Dedifferentiated amniotic fluid mesenchymal stem cell (primary cell): ENCODE results near the gene WASF1.

Experiments used
- DNase-seq: peaks from one replicate; pipeline ENCODE4 v3.0.0-alpha.2; 2016; ENCODE audit errors: extremely low spot score

The WASF1 gene

GRCh38 chr6:110179406-110180227, at the start of gene WASF1:
WASF1 (minus strand) TSS chr6:110179670; CDS start chr6:110127601, 52,069 bp downstream.
- DNase-seq = peak; percentile 98

GRCh38 chr6:110226261-110226660, 46.8 kb upstream of the WASF1 start:
- no peak for DNase-seq

GRCh38 chr6:110221738-110222137, 42.3 kb upstream of the WASF1 start:
- DNase-seq = peak; percentile 49

- no peak for DNase-seq
Measured at GRCh38 chr6:110217266-110217665, 37.8 kb upstream of the WASF1 start.

GRCh38 chr6:110216140-110216539, 36.7 kb upstream of the WASF1 start:
- DNase-seq = no peak

GRCh38 chr6:110214338-110214737, 34.9 kb upstream of the WASF1 start:
- DNase-seq = no peak

GRCh38 chr6:110211753-110212152, 32.3 kb upstream of the WASF1 start:
- no peak for DNase-seq

GRCh38 chr6:110207652-110208051, 28.2 kb upstream of the WASF1 start:
- no peak for DNase-seq

GRCh38 chr6:110201151-110201884, 21.8 kb upstream of the WASF1 start:
- DNase-seq = no peak

- DNase-seq = no peak
Measured at GRCh38 chr6:110198561-110198960, 19.1 kb upstream of the WASF1 start.

- DNase-seq = no peak
Measured at GRCh38 chr6:110196874-110197273, 17.4 kb upstream of the WASF1 start.

- no peak for DNase-seq
Measured at GRCh38 chr6:110195639-110196038, 16.2 kb upstream of the WASF1 start.

GRCh38 chr6:110191477-110191876, 12.0 kb upstream of the WASF1 start:
- no peak for DNase-seq

- no peak for DNase-seq
Measured at GRCh38 chr6:110190726-110191125, 11.3 kb upstream of the WASF1 start.

- no peak for DNase-seq
Measured at GRCh38 chr6:110188791-110189190, 9.3 kb upstream of the WASF1 start.

- DNase-seq = no peak
Measured at GRCh38 chr6:110185879-110186278, 6.4 kb upstream of the WASF1 start.

GRCh38 chr6:110183292-110183885, 3.9 kb upstream of the WASF1 start:
- no peak for DNase-seq

- no peak for DNase-seq
Measured at GRCh38 chr6:110181131-110182030, 1.9 kb upstream of the WASF1 start.

- peak; percentile 20 for DNase-seq
Measured at GRCh38 chr6:110180228-110181008, 948 bp upstream of the WASF1 start, which contains the start of gene CDC40. CDC40 (plus strand) TSS chr6:110180427; CDS start chr6:110180445, 18 bp downstream.

- peak; percentile 50 for DNase-seq
Measured at GRCh38 chr6:110178626-110179405, 654 bp downstream of the WASF1 start.
